ENCODE data around the gene IZUMO1.

GRCh38 chr19:48746738-48747575 is at the start of gene IZUMO1:
- TF ChIP-seq CTCF (IDR thresholded peaks at IDR 0.05) = no peak
- no peak for TF ChIP-seq POLR2A (IDR thresholded peaks at IDR 0.05)
- no peak for TF ChIP-seq POLR2AphosphoS5 (IDR thresholded peaks at IDR 0.05)
